NT2/D1 (cell line): ENCODE data around the gene TJP1.

ENCODE experiments used
- SUZ12 ChIP-seq: IDR thresholded peaks from 2 replicates; pipeline ENCODE4 v1.6.1; 2011; ENCODE audit not compliant: insufficient read length, insufficient read depth; ENCODE audit errors: extremely low read depth
- YY1 ChIP-seq: IDR thresholded peaks from 2 replicates; pipeline ENCODE4 v1.6.1; 2011; ENCODE audit not compliant: insufficient read length, insufficient read depth
- ZNF274 ChIP-seq: IDR thresholded peaks from 2 replicates; pipeline ENCODE4 v1.6.1; 2011; ENCODE audit warnings: mild to moderate bottlenecking, low read depth, low read length

GRCh38 chr15:29686445-29687203 lies 135.6 kb downstream of the TJP1 start:
- TF ChIP-seq SUZ12, result no peak
- no peak for TF ChIP-seq YY1
- no peak for TF ChIP-seq ZNF274
